GM12878 (cell line): ENCODE results near the gene CEP126. TPM values are rescaled to one million over a fixed set of nuclear protein-coding genes. Genes with fewer than 3 reads are reported as not detected.

ENCODE experiments used
- ATAC-seq: fragments of 200-7000 bp; cut with Tn5 transposase; 3 replicates; pipeline ENCODE4 v1.9.1; 2020; ENCODE audit warnings: mild to moderate bottlenecking, moderate library complexity
- BruUV-seq: library from RNA; stranded (reverse); fragments of 400-500 nt; replicated peaks from 2 replicates; lab custom pipeline; 2021; lab: Mats Ljungman, UMichigan
- CTCF ChIA-PET: fragments of 300-600 bp; sonication (Branson Sonifier 250); formaldehyde crosslinking; extraction: SDS; loops from one replicate; lab custom pipeline; 2021; ENCODE audit warnings: inconsistent platforms; lab: Yijun Ruan, JAX
- POLR2A ChIA-PET: fragments of 350-600 bp; formaldehyde crosslinking; extraction: SDS; loops from one replicate; lab custom pipeline; 2021; ENCODE audit warnings: inconsistent platforms; lab: Charles Lee
- RAD21 ChIA-PET: fragments of 300-600 bp; sonication (Branson Sonifier 250); formaldehyde crosslinking; loops from one replicate; lab custom pipeline; 2023; ENCODE audit warnings: antibody characterized with exemption; ENCODE audit not compliant: unreplicated experiment; lab: Charles Lee
- SMC1A ChIA-PET: fragments of 300-600 bp; sonication (Branson Sonifier 250); formaldehyde crosslinking; loops from one replicate; lab custom pipeline; 2023; ENCODE audit not compliant: unreplicated experiment, uncharacterized antibody; lab: Charles Lee
- DNase-seq: peaks from one replicate; pipeline ENCODE4 v3.0.0-alpha.2; 2011; ENCODE audit warnings: low read depth, low spot score
- FAIRE-seq: peaks from 3 replicates; lab custom pipeline; 2011; peaks lifted over from hg19 to GRCh38; lab: Jason Lieb, UNC
- H2AFZ ChIP-seq: 2 replicates; pipeline ENCODE4 v1.6.0; 2011; ENCODE audit warnings: low read depth, low read length, control low read depth; ENCODE audit not compliant: control insufficient read depth
- H3K27ac ChIP-seq: 2 replicates; pipeline ENCODE4 v1.5.1; 2011; ENCODE audit warnings: control low read depth; ENCODE audit not compliant: control insufficient read depth, insufficient read depth
- H3K27me3 ChIP-seq, 2 experiments: replicated peaks in 1 of 2; 2 replicates each; pipeline versions ENCODE4 v1.6.0 to v1.6.1; 2011; ENCODE audit warnings: low read length in 1 of 2; ENCODE audit not compliant: control insufficient read depth in 2 of 2, insufficient read depth in 2 of 2
- H3K36me3 ChIP-seq, 2 experiments: 2 replicates each; pipeline ENCODE4 v1.5.1; 2011; ENCODE audit warnings: low read length in 1 of 2; ENCODE audit not compliant: control insufficient read depth in 2 of 2, insufficient read depth in 2 of 2
- H3K4me1 ChIP-seq: 2 replicates; pipeline ENCODE4 v1.6.1; 2011; ENCODE audit warnings: mild to moderate bottlenecking, low read length, moderate library complexity, mixed read lengths; ENCODE audit not compliant: control insufficient read depth, insufficient read depth
- H3K4me2 ChIP-seq: 2 replicates; pipeline ENCODE4 v1.6.0; 2011; ENCODE audit warnings: control low read depth; ENCODE audit not compliant: control insufficient read depth, insufficient read depth
- H3K4me3 ChIP-seq: fragments of 200-600 bp; sonication (generic); 2 replicates; pipeline ENCODE4 v1.5.1; 2016
- H3K79me2 ChIP-seq: 2 replicates; pipeline ENCODE4 v1.6.0; 2011; ENCODE audit warnings: low read length; ENCODE audit not compliant: control insufficient read depth, insufficient read depth
- H3K9ac ChIP-seq: 2 replicates; pipeline ENCODE4 v1.8.0; 2011; ENCODE audit warnings: low read length, control low read depth, mixed read lengths; ENCODE audit not compliant: control insufficient read depth, insufficient read depth
- H3K9me3 ChIP-seq: replicated peaks from 3 replicates; pipeline ENCODE4 v1.5.1; 2011; ENCODE audit warnings: mild to moderate bottlenecking, low read length; ENCODE audit not compliant: control insufficient read depth, insufficient read depth
- H4K20me1 ChIP-seq: 2 replicates; pipeline ENCODE4 v1.6.0; 2011; ENCODE audit not compliant: control insufficient read depth, insufficient read depth
- ATF2 ChIP-seq: IDR thresholded peaks from 2 replicates; pipeline ENCODE4 v1.6.1; 2012; ENCODE audit warnings: low read length, inconsistent platforms
- BCL11A ChIP-seq: IDR thresholded peaks from 2 replicates; pipeline ENCODE4 v1.6.1; 2011; ENCODE audit warnings: low read depth, low read length
- BCL3 ChIP-seq: IDR thresholded peaks from 2 replicates; pipeline ENCODE4 v1.6.1; 2011; ENCODE audit warnings: borderline replicate concordance, low read depth, mild to moderate bottlenecking, moderate library complexity, low read length; ENCODE audit not compliant: insufficient read depth, poor library complexity, severe bottlenecking
- CBX5 ChIP-seq: sonication (generic); IDR thresholded peaks from 2 replicates; pipeline ENCODE4 v1.6.1; 2016; ENCODE audit warnings: low read depth, moderate library complexity, mild to moderate bottlenecking, inconsistent platforms
- CREB1 ChIP-seq: IDR thresholded peaks from 2 replicates; pipeline ENCODE4 v1.6.1; 2012; ENCODE audit warnings: low read depth, mild to moderate bottlenecking, inconsistent platforms
- CREM ChIP-seq: IDR thresholded peaks from 2 replicates; pipeline ENCODE4 v1.6.1; 2014; ENCODE audit warnings: antibody characterized with exemption, low read depth
- MLLT1 ChIP-seq: fragments of 450-650 bp; IDR thresholded peaks from 2 replicates; pipeline ENCODE4 v1.6.1; 2016; ENCODE audit warnings: mild to moderate bottlenecking
- NBN ChIP-seq: fragments of 450-650 bp; IDR thresholded peaks from 2 replicates; pipeline ENCODE4 v1.6.1; 2016
- NKRF ChIP-seq: fragments of 450-650 bp; conservative IDR thresholded peaks from 2 replicates; pipeline ENCODE4 v1.6.1; 2017; ENCODE audit warnings: mild to moderate bottlenecking, moderate library complexity
- NRF1 ChIP-seq: conservative IDR thresholded peaks from 2 replicates; pipeline ENCODE4 v1.6.1; 2011; ENCODE audit warnings: mild to moderate bottlenecking, low read depth, low read length, improper control_type of control experiment
- POLR2AphosphoS2 ChIP-seq: IDR thresholded peaks from 2 replicates; pipeline ENCODE4 v1.6.1; 2011; ENCODE audit warnings: low read depth, mild to moderate bottlenecking, low read length, improper control_type of control experiment, moderate library complexity
- POU2F2 ChIP-seq: IDR thresholded peaks from 3 replicates; pipeline ENCODE4 v1.6.1; 2011; ENCODE audit warnings: low read depth, mild to moderate bottlenecking, low read length, borderline replicate concordance
- RCOR1 ChIP-seq: conservative IDR thresholded peaks from 2 replicates; pipeline ENCODE4 v1.6.1; 2012; ENCODE audit warnings: low read depth, low read length, improper control_type of control experiment
- SMAD1 ChIP-seq: fragments of 450-650 bp; IDR thresholded peaks from 2 replicates; pipeline ENCODE4 v1.6.1; 2018; ENCODE audit warnings: mild to moderate bottlenecking, low read depth; ENCODE audit not compliant: partially characterized antibody
- SMC3 ChIP-seq: IDR thresholded peaks from 2 replicates; pipeline ENCODE4 v1.6.1; 2011; ENCODE audit warnings: low read length, improper control_type of control experiment, borderline replicate concordance
- ZBTB4 ChIP-seq: fragments of 450-650 bp; formaldehyde crosslinking; IDR thresholded peaks from 2 replicates; pipeline ENCODE4 v1.4.0; 2022; ENCODE audit warnings: mild to moderate bottlenecking, moderate library complexity
- ZNF622 ChIP-seq: fragments of 450-650 bp; IDR thresholded peaks from 2 replicates; pipeline ENCODE4 v1.6.1; 2017; ENCODE audit warnings: mild to moderate bottlenecking, inconsistent platforms
- WGBS: methylation state at CpG from one replicate; pipeline ENCODE4 v1.1.6; 2016; ENCODE audit warnings: low lambda C conversion rate; ENCODE audit not compliant: insufficient replicate concordance, insufficient coverage; ENCODE audit errors: missing lambda C conversion rate; 5-methylcytosine and 5-hydroxymethylcytosine counted together
- in situ Hi-C: fragments of 300-500 bp; cut with MboI; formaldehyde crosslinking; loops from 9 replicates; pipeline ENCODE4 v1.14.3; 2018; ENCODE audit warnings: mixed read lengths
- intact Hi-C: fragments of 100-400 bp; cut with micrococcal nuclease; formaldehyde crosslinking; loops from one replicate; pipeline ENCODE4 v1.14.2; 2022; ENCODE audit not compliant: unreplicated experiment
- polyA plus RNA-seq, 11 experiments: library from polyadenylated mRNA; depleted of rRNA in 4 of 11; unstranded in 6 of 11; stranded (reverse) in 5 of 11; fragments of >200 nt; fragmentation: Nextera tagmentation in 4 of 11; fragmentation: Illumina TruSeq in 1 of 11; extraction: Ambion mirVana in 4 of 11; extraction: Trizol in 1 of 11; gene quantifications; 1 replicate in 1 of 11; 2 replicates in 10 of 11; pipeline versions ENCODE4 v1.2.1 to v1.2.3, GENCODE V29; 2011 to 2016; ENCODE audit warnings: inconsistent platforms in 2 of 11, missing spikeins in 2 of 11, low read depth in 1 of 11
- total RNA-seq, 4 experiments: library from RNA; depleted of rRNA in 3 of 4; stranded (reverse); fragments of >200 nt in 3 of 4; fragmentation: Illumina TruSeq in 1 of 4; extraction: Trizol in 1 of 4; gene quantifications; 2 replicates each; pipeline versions ENCODE4 v1.2.1 to v1.2.3, GENCODE V29; 2013 to 2021

Gene CEP126
- total and polyA plus RNA-seq, 10 of the 15 experiments (the other 5 are each of a cell fraction or from before 2014, with no cell fraction given), result 0.01 TPM; not detected in 8

GRCh38 chr11:101960231-101960630 lies 45.4 kb downstream of the CEP126 start:
- ChIA-PET CTCF (no interaction called here), SMC1A (no interaction called here), RAD21 (no interaction called here), POLR2A (no interaction called here)
- no peaks in the 10 kb centered on the region for H3K36me3 ChIP-seq
- H3K4me2 ChIP-seq, result no peak overlapping the region
- H3K27me3 ChIP-seq, result no peaks in the 10 kb centered on the region
- in situ Hi-C loops (no loop called here), intact Hi-C loops (no loop called here)
- no peak overlapping the region for H3K27ac ChIP-seq
- FAIRE-seq (no peak), DNase-seq (no peak), ATAC-seq (no peak)
- H3K9me3 ChIP-seq, result no peaks in the 10 kb centered on the region
- no peaks in the 10 kb centered on the region for H4K20me1 ChIP-seq
- no peaks in the 10 kb centered on the region for H3K4me1 ChIP-seq
- no TSS peak for BruUV-seq
- H3K9ac ChIP-seq, result no peak overlapping the region
- H3K4me3 ChIP-seq, result no peak overlapping the region
- no peaks in the 10 kb centered on the region for H3K79me2 ChIP-seq
- 11% methylated on average over 1 of the region's 1 CpG for WGBS
- no peak overlapping the region for H2AFZ ChIP-seq
- TF ChIP-seq CREM, result no peak
- no peak for TF ChIP-seq NRF1
- TF ChIP-seq NBN, result no peak
- no peak for TF ChIP-seq CBX5
- TF ChIP-seq BCL11A, result no peak
- TF ChIP-seq MLLT1, result no peak
- TF ChIP-seq CREB1, result no peak
- TF ChIP-seq ATF2, result no peak
- TF ChIP-seq POU2F2, result no peak
- no peak for TF ChIP-seq RCOR1
- TF ChIP-seq POLR2AphosphoS2, result no peak
- TF ChIP-seq BCL3, result no peak
- TF ChIP-seq NKRF, result no peak
- no peak for TF ChIP-seq ZNF622
- TF ChIP-seq SMC3, result no peak
- TF ChIP-seq ZBTB4 (CRISPR knock-in tag), result no peak
- no peak for TF ChIP-seq SMAD1
